Measurements from ENCODE around the gene MPG.

- TF ChIP-seq CTCF (optimal IDR thresholded peaks at IDR 0.05 in 1 of 3, IDR thresholded peaks at IDR 0.05 in 1 of 3, conservative IDR thresholded peaks at IDR 0.05 in 1 of 3; ENCODE audit: extremely low read depth in 1 of 3, insufficient read depth in 2 of 3, low read length in 3 of 3) (peak in 1 of 3 experiments; percentile 16), EZH2 (IDR thresholded peaks at IDR 0.05; ENCODE audit: low read length) (no peak)
Measured at GRCh38 chr16:75580-76501, 2.2 kb upstream of the MPG start.

Measured in keratinocyte (primary cell).